CD4-positive, alpha-beta T cell treated with Interleukin-17A for 1 hour (primary cell): ENCODE results near the gene CALML4.
"Not testable (repeated sequence)": the region's sequence is repeated elsewhere in the genome, so short reads cannot be mapped to it uniquely, and the experiment has no call there.

ENCODE experiments used
- DNase-seq: peaks from one replicate; pipeline ENCODE4 v3.0.0-alpha.2; 2020

The CALML4 gene, protein sequence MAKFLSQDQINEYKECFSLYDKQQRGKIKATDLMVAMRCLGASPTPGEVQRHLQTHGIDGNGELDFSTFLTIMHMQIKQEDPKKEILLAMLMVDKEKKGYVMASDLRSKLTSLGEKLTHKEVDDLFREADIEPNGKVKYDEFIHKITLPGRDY

DNA sequence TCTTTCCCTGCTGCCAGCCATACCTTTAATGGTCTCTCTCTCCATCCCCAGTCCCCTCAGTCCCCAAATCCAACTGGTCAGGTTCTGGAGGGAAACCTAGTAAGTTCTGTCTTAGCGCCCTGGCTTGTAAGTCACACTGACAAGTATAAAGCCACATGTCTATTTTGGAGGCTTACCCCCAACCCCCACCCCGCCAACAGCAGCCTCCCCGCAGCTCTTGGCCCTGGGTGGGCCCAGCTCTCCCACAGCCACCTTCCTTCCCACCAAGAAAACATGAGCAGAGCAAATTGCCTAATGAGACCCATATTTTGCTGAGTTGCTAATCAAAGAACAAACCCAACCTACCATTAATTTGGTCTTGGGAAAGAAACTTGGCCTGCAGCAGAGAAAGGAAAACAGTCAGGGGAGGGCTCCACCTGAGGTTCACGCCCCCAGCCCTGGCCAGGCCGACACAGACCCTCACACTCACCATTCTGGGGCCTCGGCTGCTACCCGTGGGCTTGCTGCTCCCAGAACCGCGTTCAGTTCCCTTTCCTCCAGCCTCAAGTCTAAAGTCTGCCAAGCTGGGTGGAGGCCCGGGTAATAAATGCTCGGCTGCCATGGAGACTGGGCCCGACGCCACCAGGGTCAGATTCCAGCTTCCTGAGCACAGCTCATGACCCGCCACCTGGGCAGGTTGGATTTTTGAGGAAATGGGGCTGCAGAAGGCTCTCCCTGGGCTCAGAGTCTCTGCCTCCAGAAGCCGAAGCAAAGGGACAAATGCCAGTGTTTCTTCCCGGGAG lies at the start of gene CALML4:
Gene CALML4, minus strand, starts transcription at position 557 of the 782 bp plus-strand sequence. Its CDS starts 85 bp downstream, at position 472.
- DNase-seq = no peak

- DNase-seq = peak; percentile 71
Measured at GRCh38 chr15:68252925-68253534, 47.9 kb upstream of the CALML4 start.

DNA sequence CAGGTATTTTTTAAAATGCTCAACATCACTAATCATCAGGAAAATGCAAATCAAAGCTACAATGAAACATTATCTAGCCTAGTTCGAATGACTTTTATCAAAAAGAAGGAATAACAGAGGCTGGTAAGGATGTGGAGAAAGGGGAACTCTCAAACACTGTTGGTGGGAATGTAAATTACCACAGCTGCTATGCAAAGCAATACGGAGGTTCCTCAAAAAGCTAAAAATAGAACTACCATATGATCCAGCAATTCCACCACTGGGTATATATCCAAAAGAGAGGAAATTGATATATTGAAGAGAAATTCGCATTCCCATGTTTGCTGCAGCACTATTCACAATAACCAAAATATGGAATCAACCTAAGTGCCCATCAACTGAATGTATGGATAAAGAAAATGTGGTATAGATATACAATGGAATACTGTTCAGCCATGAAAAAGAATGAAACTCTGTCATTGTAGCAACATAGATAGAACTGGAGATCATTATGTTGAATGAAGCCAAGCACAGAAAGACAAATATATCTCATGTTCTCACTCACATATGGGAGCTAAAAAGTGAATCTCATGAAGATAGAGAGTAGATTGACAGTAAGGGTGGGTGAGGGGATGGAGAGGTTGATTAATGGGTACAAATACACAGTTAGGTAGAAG lies 44.1 kb upstream of the CALML4 start:
- no peak for DNase-seq

DNA sequence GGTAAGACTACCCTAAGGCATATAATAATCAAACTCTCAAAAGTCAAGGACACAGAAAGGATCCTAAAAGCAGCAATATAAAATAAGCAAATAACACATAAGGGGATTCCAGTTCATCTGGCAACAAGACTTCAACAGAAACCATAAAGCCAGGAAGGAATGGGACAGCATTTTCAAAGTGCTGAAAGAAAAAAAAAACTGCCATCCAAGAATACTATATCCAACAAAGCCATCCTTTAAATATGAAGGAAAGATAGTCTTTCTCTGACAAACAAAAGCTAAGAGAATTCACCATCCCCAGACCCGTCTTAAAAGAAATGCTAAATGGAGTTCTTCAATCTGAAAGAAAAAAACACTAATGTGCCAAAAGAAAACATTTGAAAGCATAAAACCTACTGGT lies 39.1 kb upstream of the CALML4 start:
- DNase-seq = no peak

GRCh38 chr15:68241088-68241935 lies 36.2 kb upstream of the CALML4 start:
- no peak for DNase-seq

DNA sequence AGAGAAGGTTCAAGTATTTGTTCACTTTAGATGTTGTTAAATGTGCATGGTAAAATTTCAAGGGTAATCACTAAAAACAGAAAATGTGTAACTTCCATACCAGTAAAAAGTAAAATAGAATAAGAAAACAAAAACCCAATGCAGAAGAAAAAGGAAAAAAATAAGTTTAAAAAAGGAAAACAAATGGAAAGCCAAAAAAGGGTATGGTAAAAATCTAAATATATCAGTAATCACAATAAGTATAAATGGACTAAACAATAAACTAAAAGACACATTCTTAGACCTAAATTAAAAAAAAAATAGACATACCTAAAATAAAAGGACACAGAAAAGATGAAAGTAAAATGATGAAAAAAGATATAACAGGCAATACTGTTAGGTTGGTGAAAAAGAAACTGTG lies 33.9 kb upstream of the CALML4 start:
- DNase-seq = no peak

GRCh38 chr15:68235022-68235421 lies 29.9 kb upstream of the CALML4 start:
- no peak for DNase-seq

- not testable (repeated sequence) for DNase-seq
Measured at GRCh38 chr15:68234520-68234919, 29.4 kb upstream of the CALML4 start.

DNA sequence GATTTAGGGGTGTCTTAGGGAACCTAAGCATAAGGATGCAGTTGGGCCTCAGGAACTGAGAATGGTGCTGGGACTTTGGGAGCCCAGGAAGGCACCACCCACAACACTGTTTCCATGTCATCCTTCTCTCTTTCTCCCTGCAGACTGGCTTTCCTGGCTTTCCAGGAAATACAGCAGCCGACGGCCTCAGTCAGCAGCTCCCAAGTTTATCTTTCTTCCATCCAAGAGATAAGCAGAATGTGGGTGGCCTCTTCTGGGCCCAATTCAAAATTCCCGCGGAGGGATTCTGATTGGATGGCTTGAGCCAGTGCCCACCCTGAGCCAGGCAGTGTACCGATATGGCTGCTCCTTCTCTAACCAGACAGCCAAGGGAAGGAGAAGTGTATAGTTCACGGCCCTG lies 28.9 kb upstream of the CALML4 start:
- DNase-seq = no peak

DNA sequence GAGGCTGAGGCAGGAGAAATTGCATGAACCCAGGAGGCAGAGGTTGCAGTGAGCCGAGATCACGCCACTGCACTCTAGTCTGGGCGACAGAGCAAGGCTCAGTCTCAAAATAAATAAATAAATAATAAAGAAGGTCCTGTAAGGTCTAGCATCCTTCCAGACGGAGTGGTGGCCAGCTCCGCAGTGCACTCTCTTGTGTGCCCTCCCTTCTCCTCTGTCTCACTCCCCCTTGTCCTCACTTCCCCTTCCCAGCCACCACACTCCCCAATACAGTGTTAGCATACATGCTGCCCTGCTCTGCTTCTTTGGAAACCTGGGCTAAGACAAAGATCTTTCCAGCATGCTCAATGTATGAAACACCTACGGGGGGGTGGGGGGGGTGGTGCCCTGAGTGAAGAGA lies 27.8 kb upstream of the CALML4 start:
- no peak for DNase-seq

DNA sequence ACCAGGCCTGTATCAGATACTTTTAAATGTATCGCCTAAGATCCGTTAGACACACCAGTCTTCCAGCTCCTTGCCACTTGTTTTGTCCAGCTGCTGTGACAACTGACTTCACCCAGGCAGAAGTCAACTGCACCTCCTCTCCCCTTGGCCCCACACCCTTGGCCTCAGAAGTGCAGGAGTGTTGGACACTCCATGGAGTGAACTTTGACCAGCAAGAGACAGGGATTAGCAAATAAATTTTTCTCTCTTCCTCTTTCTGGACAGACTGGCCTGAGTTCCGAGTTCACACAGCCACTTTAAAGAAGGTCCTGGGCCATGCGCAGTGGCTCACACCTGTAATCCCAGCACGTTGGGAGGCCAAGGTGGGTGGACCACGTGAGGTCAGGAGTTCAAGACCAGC lies 27.3 kb upstream of the CALML4 start:
- no peak for DNase-seq

GRCh38 chr15:68231102-68231818 lies 26.1 kb upstream of the CALML4 start:
- DNase-seq = no peak

GRCh38 chr15:68230157-68231100 lies 25.3 kb upstream of the CALML4 start:
- no peak for DNase-seq

- DNase-seq = peak; percentile 82
Measured at GRCh38 chr15:68229386-68230156, 24.4 kb upstream of the CALML4 start, which contains the start of gene CLN6. CLN6 (minus strand) TSS chr15:68229728; CDS start chr15:68229584, 144 bp downstream.

DNA sequence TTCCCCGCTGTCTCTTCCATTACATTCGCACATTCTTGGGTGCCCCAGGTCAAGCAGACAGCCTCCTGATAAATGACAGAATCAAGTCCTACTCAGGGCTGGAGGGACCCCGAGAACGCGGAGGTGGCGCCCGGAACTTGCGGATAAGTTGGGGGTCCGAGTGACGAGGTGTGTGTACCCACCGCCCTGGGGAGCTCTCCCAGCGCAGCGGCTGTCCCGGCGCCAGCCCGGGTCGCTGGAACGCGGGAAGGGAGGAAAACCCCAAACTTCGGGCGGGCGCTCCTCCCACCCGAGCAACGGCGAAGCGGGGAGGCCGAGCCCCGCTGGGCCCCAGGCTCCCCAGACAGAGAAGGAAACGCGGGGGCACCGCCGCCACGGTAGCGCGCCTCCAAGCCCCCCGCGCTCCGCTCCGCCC lies 23.8 kb upstream of the CALML4 start:
- no peak for DNase-seq

- DNase-seq = no peak
Measured at GRCh38 chr15:68228143-68228970, 23.2 kb upstream of the CALML4 start.

GRCh38 chr15:68227643-68228142 lies 22.6 kb upstream of the CALML4 start:
- no peak for DNase-seq

GRCh38 chr15:68225442-68225841 lies 20.3 kb upstream of the CALML4 start:
- DNase-seq = not testable (repeated sequence)
